ENCODE data around the gene MAP3K10. TPM values are rescaled to one million over a fixed set of nuclear protein-coding genes. Genes with fewer than 3 reads are reported as not detected.

Gene MAP3K10
- total RNA-seq, 1 donor from 2014 or later, result 31.4 TPM

GRCh38 chr19:40242480-40242879 is 51.3 kb downstream of the MAP3K10 start:
- DNase-seq (ENCODE audit: low spot score in 2 of 2, unreplicated experiment in 2 of 2), result no peak
- H3K36me3 Mint-ChIP-seq, result peaks cover 10% of the 10 kb centered on the region
- no peak for TF ChIP-seq CTCF (IDR thresholded peaks at IDR 0.05; ENCODE audit: unreplicated experiment)
- no peaks in the 10 kb centered on the region for H3K27me3 Mint-ChIP-seq (ENCODE audit: low read depth)
- no peaks in the 10 kb centered on the region for H3K9me3 Mint-ChIP-seq
- H3K4me3 Mint-ChIP-seq, result no peak overlapping the region
- no peak overlapping the region for H3K27ac Mint-ChIP-seq
- H3K4me1 Mint-ChIP-seq, result peaks cover 16% of the 10 kb centered on the region

- Mint-ChIP-seq H3K27ac (no peak overlapping the region), H3K27me3 (ENCODE audit: low read depth) (no peaks in the 10 kb centered on the region), H3K4me1 (peaks cover 16% of the 10 kb centered on the region), H3K4me3 (no peak overlapping the region), H3K9me3 (no peaks in the 10 kb centered on the region), H3K36me3 (peaks cover 8% of the 10 kb centered on the region)
- TF ChIP-seq CTCF (IDR thresholded peaks at IDR 0.05; ENCODE audit: unreplicated experiment), result no peak
- no peak for DNase-seq (ENCODE audit: low spot score in 2 of 2, unreplicated experiment in 2 of 2)
Observed at GRCh38 chr19:40243181-40243580, 52.0 kb downstream of the MAP3K10 start.

GRCh38 chr19:40244579-40245317 is 53.5 kb downstream of the MAP3K10 start:
- no peak for TF ChIP-seq CTCF (IDR thresholded peaks at IDR 0.05; ENCODE audit: unreplicated experiment)
- Mint-ChIP-seq H3K27me3 (ENCODE audit: low read depth) (no peaks in the 10 kb centered on the region), H3K4me1 (peaks cover 16% of the 10 kb centered on the region), H3K4me3 (no peak overlapping the region), H3K27ac (peak overlapping the region; percentile 36), H3K36me3 (peaks cover 8% of the 10 kb centered on the region), H3K9me3 (no peaks in the 10 kb centered on the region)
- DNase-seq (ENCODE audit: low spot score in 2 of 2, unreplicated experiment in 2 of 2), result no peak

GRCh38 chr19:40245506-40246128 is 54.4 kb downstream of the MAP3K10 start:
- H3K9me3 Mint-ChIP-seq, result no peaks in the 10 kb centered on the region
- TF ChIP-seq CTCF (IDR thresholded peaks at IDR 0.05; ENCODE audit: unreplicated experiment), result no peak
- no peaks in the 10 kb centered on the region for H3K27me3 Mint-ChIP-seq (ENCODE audit: low read depth)
- peaks cover 12% of the 10 kb centered on the region for H3K36me3 Mint-ChIP-seq
- DNase-seq (ENCODE audit: low spot score in 2 of 2, unreplicated experiment in 2 of 2), result no peak
- peaks cover 16% of the 10 kb centered on the region for H3K4me1 Mint-ChIP-seq
- no peak overlapping the region for H3K4me3 Mint-ChIP-seq
- H3K27ac Mint-ChIP-seq, result peak overlapping the region; percentile 36

- Mint-ChIP-seq H3K4me3 (no peak overlapping the region), H3K27me3 (ENCODE audit: low read depth) (no peaks in the 10 kb centered on the region), H3K4me1 (peaks cover 16% of the 10 kb centered on the region), H3K27ac (no peak overlapping the region), H3K9me3 (no peaks in the 10 kb centered on the region), H3K36me3 (peaks cover 9% of the 10 kb centered on the region)
- TF ChIP-seq CTCF (IDR thresholded peaks at IDR 0.05; ENCODE audit: unreplicated experiment), result no peak
- DNase-seq (ENCODE audit: low spot score in 2 of 2, unreplicated experiment in 2 of 2), result no peak
Observed at GRCh38 chr19:40246292-40247073, 55.3 kb downstream of the MAP3K10 start.
